Endothelial cell of umbilical vein (primary cell): ENCODE results near the gene CCR7. TPM values are rescaled to one million over a fixed set of nuclear protein-coding genes. Genes with fewer than 3 reads are reported as not detected.

Experiments
- BruUV-seq: library from RNA; stranded (reverse); fragments of 400-500 nt; replicated peaks from 2 replicates; lab custom pipeline; 2021; lab: Mats Ljungman, UMichigan
- CTCF ChIA-PET: fragments of 300-600, 350-600 bp; sonication (Branson Sonifier 250); formaldehyde crosslinking; loops from one replicate; lab custom pipeline; 2021; ENCODE audit warnings: antibody characterized with exemption, inconsistent platforms; lab: Charles Lee
- POLR2A ChIA-PET: fragments of 300-600, 350-600 bp; sonication (Branson Sonifier 250); formaldehyde crosslinking; loops from one replicate; lab custom pipeline; 2021; ENCODE audit warnings: antibody characterized with exemption, inconsistent platforms; lab: Charles Lee
- DNase-seq: peaks from one replicate; pipeline ENCODE4 v3.0.0-alpha.2; 2011; ENCODE audit warnings: low read depth, low spot score
- FAIRE-seq: peaks from 2 replicates; lab custom pipeline; 2011; peaks lifted over from hg19 to GRCh38; lab: Jason Lieb, UNC
- H2AFZ ChIP-seq: 2 replicates; pipeline ENCODE4 v1.6.0; 2012; ENCODE audit warnings: low read depth, low read length, control low read depth, inconsistent platforms
- H3K27ac ChIP-seq: 2 replicates; pipeline ENCODE4 v1.5.1; 2011; ENCODE audit warnings: low read depth, mild to moderate bottlenecking, control low read depth, low read length, moderate library complexity; ENCODE audit not compliant: insufficient read depth
- H3K27me3 ChIP-seq, 2 experiments: 2 replicates each; pipeline versions ENCODE4 v1.6.0 to v1.6.1; 2011; ENCODE audit warnings: low read length in 2 of 2, mixed read lengths in 1 of 2; ENCODE audit not compliant: control insufficient read depth in 2 of 2, insufficient read depth in 2 of 2
- H3K36me3 ChIP-seq, 2 experiments: 2 replicates in 1 of 2; 3 replicates in 1 of 2; pipeline ENCODE4 v1.5.1; 2011; ENCODE audit warnings: low read length in 2 of 2, mild to moderate bottlenecking in 1 of 2, moderate library complexity in 1 of 2; ENCODE audit not compliant: control insufficient read depth in 2 of 2, insufficient read depth in 2 of 2; ENCODE audit errors: extremely low read depth in 1 of 2
- H3K4me1 ChIP-seq: 3 replicates; pipeline ENCODE4 v1.5.1; 2011; ENCODE audit warnings: mild to moderate bottlenecking, low read length; ENCODE audit not compliant: control insufficient read depth, insufficient read depth; ENCODE audit errors: extremely low read depth
- H3K4me2 ChIP-seq: 2 replicates; pipeline ENCODE4 v1.6.1; 2011; ENCODE audit warnings: low read length, control low read depth, mixed read lengths; ENCODE audit not compliant: insufficient read depth
- H3K4me3 ChIP-seq, 3 experiments: fragments of 200-600 bp in 1 of 3; sonication (generic), shearing (Covaris generic) in 1 of 3; replicated peaks in 1 of 3; 2 replicates each; pipeline ENCODE4 v1.5.1; 2011 to 2016; ENCODE audit warnings: control low read depth in 3 of 3, low read length in 3 of 3, mild to moderate bottlenecking in 2 of 3, inconsistent platforms in 1 of 3, low read depth in 1 of 3, moderate library complexity in 1 of 3; ENCODE audit not compliant: insufficient read depth in 1 of 3
- H3K79me2 ChIP-seq: 2 replicates; pipeline ENCODE4 v1.6.0; 2012; ENCODE audit warnings: low read length, inconsistent platforms; ENCODE audit not compliant: control insufficient read depth, insufficient read depth
- H3K9ac ChIP-seq: replicated peaks from 2 replicates; pipeline ENCODE3; 2011; ENCODE audit warnings: low read length, control low read depth; ENCODE audit not compliant: insufficient read depth; ENCODE audit errors: extremely low read depth
- H3K9me1 ChIP-seq: replicated peaks from 3 replicates; pipeline ENCODE4 v1.6.0; 2011; ENCODE audit warnings: mild to moderate bottlenecking, low read length; ENCODE audit not compliant: control insufficient read depth, insufficient read depth; ENCODE audit errors: extremely low read depth
- H3K9me3 ChIP-seq: replicated peaks from 2 replicates; pipeline ENCODE4 v1.5.1; 2012; ENCODE audit warnings: low read length, inconsistent platforms; ENCODE audit not compliant: control insufficient read depth, insufficient read depth
- H4K20me1 ChIP-seq: replicated peaks from 2 replicates; pipeline ENCODE3; 2011; ENCODE audit warnings: mild to moderate bottlenecking, low read length; ENCODE audit not compliant: control insufficient read depth, insufficient read depth; ENCODE audit errors: extremely low read depth
- EZH2 ChIP-seq: IDR thresholded peaks from 2 replicates; pipeline ENCODE4 v1.6.1; 2012; ENCODE audit warnings: borderline replicate concordance, low read depth, mild to moderate bottlenecking, moderate library complexity, low read length, inconsistent platforms; ENCODE audit not compliant: severe bottlenecking
- FOS ChIP-seq: IDR thresholded peaks from 2 replicates; pipeline ENCODE4 v1.6.1; 2011; ENCODE audit warnings: mild to moderate bottlenecking, low read length, moderate library complexity, borderline replicate concordance; ENCODE audit not compliant: insufficient read depth
- GATA2 ChIP-seq: IDR thresholded peaks from 2 replicates; pipeline ENCODE4 v1.7.0; 2011; ENCODE audit warnings: low read depth, mild to moderate bottlenecking, moderate library complexity, mixed read lengths, low read length; ENCODE audit not compliant: insufficient read length, insufficient read depth
- JUN ChIP-seq: IDR thresholded peaks from 2 replicates; pipeline ENCODE4 v1.6.1; 2011; ENCODE audit warnings: borderline replicate concordance, low read depth; ENCODE audit not compliant: insufficient read length, insufficient read depth
- MYC ChIP-seq: IDR thresholded peaks from one replicate; pipeline ENCODE4 v1.6.1; 2011; ENCODE audit warnings: mild to moderate bottlenecking, low read depth, low read length
- POLR2A ChIP-seq: IDR thresholded peaks from 2 replicates; pipeline ENCODE4 v1.6.1; 2012; ENCODE audit warnings: low read depth, mild to moderate bottlenecking, control low read depth, low read length
- POLR2AphosphoS5 ChIP-seq: IDR thresholded peaks from 2 replicates; pipeline ENCODE4 v1.6.1; 2012; ENCODE audit warnings: low read depth, mild to moderate bottlenecking, control low read depth, low read length, moderate library complexity; ENCODE audit not compliant: insufficient read depth
- dilution Hi-C: fragments of 300-500 bp; cut with MboI; formaldehyde crosslinking; loops from one replicate; pipeline ENCODE4 v1.15.0; 2019; ENCODE audit warnings: low sequenced_read_pairs; ENCODE audit not compliant: extremely low pct_ligation_motif_present
- intact Hi-C: fragments of 100-400 bp; cut with micrococcal nuclease; formaldehyde crosslinking; loops from one replicate; pipeline ENCODE4 v1.10.0; 2022
- polyA plus RNA-seq, 4 experiments: library from polyadenylated mRNA; depleted of rRNA in 3 of 4; stranded (reverse) in 3 of 4; unstranded in 1 of 4; fragments of >200 nt; gene quantifications; 2 replicates each; pipeline versions ENCODE4 v1.2.1 to v1.2.3, GENCODE V29; 2011 to 2012; ENCODE audit warnings: missing spikeins in 1 of 4
- total RNA-seq: library from RNA; stranded (reverse); gene quantifications from 2 replicates; pipeline ENCODE4 v1.2.3, GENCODE V29; 2021
- TF ChIP-seq, protein P1 (sequence below), 2 donors: IDR thresholded peaks; 1 replicate in 1 of 2; 2 replicates in 1 of 2; pipeline ENCODE4 v1.5.1; 2011; ENCODE audit warnings: low read length in 2 of 2, mild to moderate bottlenecking in 2 of 2, moderate library complexity in 2 of 2, control low read depth in 1 of 2, inconsistent platforms in 1 of 2, low read depth in 1 of 2; ENCODE audit not compliant: insufficient read depth in 1 of 2; ENCODE audit errors: extremely low read depth in 1 of 2

CCR7 gene
- total and polyA plus RNA-seq, 2 donors (not counting 3 experiments of a cell fraction or from before 2014, with no cell fraction given), result 0.18 TPM; not detected in 1

DNA sequence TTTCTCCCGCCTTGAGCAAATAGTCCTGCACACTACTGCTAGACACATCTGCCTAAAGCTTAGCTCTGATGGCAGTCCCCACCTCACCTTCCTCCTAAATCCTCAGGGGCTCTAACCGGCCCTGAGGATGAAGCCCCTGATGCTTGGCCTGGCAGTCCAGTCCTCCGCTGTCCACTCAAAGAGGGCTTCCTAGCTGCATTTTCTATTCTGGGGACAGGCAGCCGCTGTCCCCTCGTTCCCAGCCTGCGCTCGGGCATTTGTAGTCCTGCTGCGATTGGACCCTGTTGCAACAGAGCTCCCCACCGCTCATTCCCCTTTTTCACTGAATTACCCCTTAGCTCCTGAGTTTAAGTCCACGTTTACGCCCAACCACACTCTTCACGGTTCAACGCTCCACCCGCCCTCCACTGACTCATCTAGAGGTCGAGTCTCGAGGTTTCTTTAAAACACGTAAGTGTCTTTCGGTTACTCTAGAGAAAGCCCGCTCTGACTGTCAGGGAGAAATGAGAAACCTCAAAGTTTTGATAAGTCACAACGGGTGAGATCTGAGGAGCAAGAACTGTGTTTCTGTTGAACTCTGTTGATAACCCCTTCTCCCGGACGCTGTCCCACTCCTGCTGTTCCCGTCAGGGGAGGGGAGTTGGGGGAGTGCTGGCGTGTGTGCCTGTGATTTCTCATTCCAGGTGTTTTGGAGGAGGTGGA, 4.5 kb downstream of the CCR7 start:
- dilution Hi-C loops, result no loop called here
- no TSS peak for BruUV-seq

More for the DNA sequence above, 4.5 kb downstream of the CCR7 start:
- Histone ChIP-seq H3K36me3 (no peaks in the 10 kb centered on the region), H3K4me1 (peaks cover 18% of the 10 kb centered on the region), H3K27me3 (peaks cover 15 to 30% of the 10 kb centered on the region in 2 experiments), H3K9me3 (no peaks in the 10 kb centered on the region), H2AFZ (no peak overlapping the region), H3K4me2 (no peak overlapping the region), H3K79me2 (no peaks in the 10 kb centered on the region), H3K4me3 (no peak overlapping the region), H4K20me1 (no peaks in the 10 kb centered on the region), H3K27ac (no peak overlapping the region), H3K9me1 (no peaks in the 10 kb centered on the region), H3K9ac (no peak overlapping the region)
- FAIRE-seq, result no peak
- POLR2A ChIA-PET, result no interaction called here
- no peak for DNase-seq
- no peak for TF ChIP-seq MYC
- no peak for TF ChIP-seq POLR2A
- no peak for TF ChIP-seq GATA2
- TF ChIP-seq POLR2AphosphoS5, result no peak
- TF ChIP-seq, protein P1, sequence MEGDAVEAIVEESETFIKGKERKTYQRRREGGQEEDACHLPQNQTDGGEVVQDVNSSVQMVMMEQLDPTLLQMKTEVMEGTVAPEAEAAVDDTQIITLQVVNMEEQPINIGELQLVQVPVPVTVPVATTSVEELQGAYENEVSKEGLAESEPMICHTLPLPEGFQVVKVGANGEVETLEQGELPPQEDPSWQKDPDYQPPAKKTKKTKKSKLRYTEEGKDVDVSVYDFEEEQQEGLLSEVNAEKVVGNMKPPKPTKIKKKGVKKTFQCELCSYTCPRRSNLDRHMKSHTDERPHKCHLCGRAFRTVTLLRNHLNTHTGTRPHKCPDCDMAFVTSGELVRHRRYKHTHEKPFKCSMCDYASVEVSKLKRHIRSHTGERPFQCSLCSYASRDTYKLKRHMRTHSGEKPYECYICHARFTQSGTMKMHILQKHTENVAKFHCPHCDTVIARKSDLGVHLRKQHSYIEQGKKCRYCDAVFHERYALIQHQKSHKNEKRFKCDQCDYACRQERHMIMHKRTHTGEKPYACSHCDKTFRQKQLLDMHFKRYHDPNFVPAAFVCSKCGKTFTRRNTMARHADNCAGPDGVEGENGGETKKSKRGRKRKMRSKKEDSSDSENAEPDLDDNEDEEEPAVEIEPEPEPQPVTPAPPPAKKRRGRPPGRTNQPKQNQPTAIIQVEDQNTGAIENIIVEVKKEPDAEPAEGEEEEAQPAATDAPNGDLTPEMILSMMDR (IDR thresholded peaks at IDR 0.05; ENCODE audit: extremely low read depth in 1 of 2, insufficient read depth in 1 of 2, low read depth in 1 of 2, low read length in 2 of 2), result no peak
- no peak for TF ChIP-seq FOS
- TF ChIP-seq JUN, result no peak
- no peak for TF ChIP-seq EZH2
- CTCF ChIA-PET, result interaction anchor here (0.8 to 12.3 kb wide), 26 partner anchors 10 to 215 kb away, joined by 3 to 304 read pairs (median 8); partner anchors contain the start of genes GJD3 and TOP2A
- intact Hi-C loops, result loop anchor here (1.0 kb wide), 6 partner anchors 22 to 202 kb away; no protein-coding TSS in a partner anchor
